Panc1 (cell line): ENCODE results near the gene MARCHF9. TPM values are rescaled to one million over a fixed set of nuclear protein-coding genes. Genes with fewer than 3 reads are reported as not detected.

Source experiments
- ATAC-seq: fragments of 200-7000 bp; cut with Tn5 transposase; 2 replicates; pipeline ENCODE4 v1.9.1; 2020; ENCODE audit warnings: mild to moderate bottlenecking, moderate library complexity
- BruUV-seq: library from RNA; stranded (reverse); fragments of 400-500 nt; replicated peaks from 2 replicates; lab custom pipeline; 2021; lab: Mats Ljungman, UMichigan
- CTCF ChIA-PET: fragments of 300-600 bp; sonication (Branson Sonifier 250); formaldehyde crosslinking; loops from one replicate; lab custom pipeline; 2022; ENCODE audit warnings: antibody characterized with exemption; lab: Charles Lee
- POLR2A ChIA-PET: fragments of 300-600 bp; sonication (Branson Sonifier 250); formaldehyde crosslinking; loops from one replicate; lab custom pipeline; 2022; ENCODE audit warnings: antibody characterized with exemption; lab: Charles Lee
- DNase-seq: peaks from one replicate; pipeline ENCODE4 v3.0.0-alpha.2; 2010; ENCODE audit warnings: low read depth, low spot score
- H3K27ac ChIP-seq: 2 replicates; pipeline ENCODE4 v1.5.1; 2011; ENCODE audit warnings: mild to moderate bottlenecking, low read length, inconsistent platforms
- H3K27me3 ChIP-seq: fragments of 200-500 bp; sonication (Bioruptor generic); 2 replicates; pipeline ENCODE4 v1.6.0; 2014; ENCODE audit warnings: low read length, inconsistent platforms; ENCODE audit not compliant: control insufficient read depth, insufficient read depth
- H3K36me3 ChIP-seq: fragments of 200-500 bp; sonication (Bioruptor generic); 2 replicates; pipeline ENCODE4 v1.5.1; 2014; ENCODE audit warnings: inconsistent platforms, mild to moderate bottlenecking, low read length, moderate library complexity; ENCODE audit not compliant: control insufficient read depth, insufficient read depth
- H3K4me1 ChIP-seq: 2 replicates; pipeline ENCODE4 v1.5.1; 2011; ENCODE audit warnings: inconsistent platforms, mild to moderate bottlenecking, low read length, moderate library complexity; ENCODE audit not compliant: control insufficient read depth, insufficient read depth
- H3K4me3 ChIP-seq, 2 experiments: 2 replicates each; pipeline ENCODE4 v1.5.1; 2011 to 2012; ENCODE audit warnings: low read depth in 2 of 2, low read length in 2 of 2, mild to moderate bottlenecking in 2 of 2, inconsistent platforms in 1 of 2, moderate library complexity in 1 of 2
- H3K9me3 ChIP-seq: fragments of 200-500 bp; sonication (Bioruptor generic); 2 replicates; pipeline ENCODE4 v1.5.1; 2014; ENCODE audit warnings: low read depth, mild to moderate bottlenecking, inconsistent platforms, low read length, moderate library complexity; ENCODE audit not compliant: control insufficient read depth, insufficient read depth
- POLR2AphosphoS5 ChIP-seq: IDR thresholded peaks from 2 replicates; pipeline ENCODE4 v1.6.1; 2012; ENCODE audit warnings: mild to moderate bottlenecking, low read depth, low read length, moderate library complexity
- SIN3A ChIP-seq: IDR thresholded peaks from 2 replicates; pipeline ENCODE4 v1.6.1; 2012; ENCODE audit warnings: low read depth, mild to moderate bottlenecking, low read length, moderate library complexity, borderline replicate concordance; ENCODE audit not compliant: insufficient read depth
- TCF7L2 ChIP-seq: IDR thresholded peaks from 2 replicates; pipeline ENCODE4 v1.6.1; 2011; ENCODE audit warnings: mild to moderate bottlenecking, low read depth, low read length, inconsistent platforms
- in situ Hi-C: cut with HindIII; loops from 2 replicates; pipeline ENCODE4 v1.10.0; 2016; ENCODE audit warnings: low sequenced_read_pairs, low pct_unique_long_range_greater_than_20kb
- intact Hi-C: fragments of 100-400 bp; cut with micrococcal nuclease; formaldehyde crosslinking; loops from one replicate; pipeline ENCODE4 v1.10.0; 2022; ENCODE audit not compliant: unreplicated experiment
- total RNA-seq: library from RNA; stranded (reverse); gene quantifications from one replicate; pipeline ENCODE4 v1.2.1, GENCODE V29; 2021; ENCODE audit not compliant: unreplicated experiment
- TF ChIP-seq, protein P1 (sequence below): fragments of 450-650 bp; IDR thresholded peaks from 2 replicates; pipeline ENCODE4 v1.5.1; 2017; ENCODE audit warnings: mild to moderate bottlenecking
- TF ChIP-seq, protein P2 (sequence below), 2 experiments: IDR thresholded peaks; 2 replicates each; pipeline ENCODE4 v1.6.1; 2011 to 2012; ENCODE audit warnings: low read depth in 2 of 2, control low read depth in 1 of 2, low read length in 1 of 2, mild to moderate bottlenecking in 1 of 2, moderate library complexity in 1 of 2; ENCODE audit not compliant: insufficient read depth in 1 of 2

The MARCHF9 gene
- total RNA-seq, 1 experiment from 2014 or later, result 2.3 TPM

DNA sequence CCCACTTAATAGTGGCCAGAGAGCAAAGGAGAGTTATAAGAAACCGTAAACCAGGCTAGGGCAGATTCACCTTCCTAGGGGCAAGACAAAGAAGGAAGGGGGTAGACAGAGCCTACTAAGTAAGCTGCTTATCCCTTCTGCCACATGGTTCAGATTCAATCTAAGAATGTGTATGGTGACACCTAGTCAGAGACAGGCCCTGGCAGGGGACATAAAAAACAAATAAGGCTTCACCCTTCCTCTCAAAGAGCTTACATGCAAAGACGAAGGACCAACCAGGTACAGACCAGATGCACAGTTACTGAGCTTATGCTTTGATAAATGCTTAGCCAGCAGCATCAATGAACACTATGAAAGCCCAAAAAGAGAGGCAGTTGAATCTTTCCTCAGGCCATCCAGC lies 7.6 kb downstream of the MARCHF9 start:
- TF ChIP-seq TCF7L2 (no peak), POLR2AphosphoS5 (no peak)
- TF ChIP-seq, protein P1, sequence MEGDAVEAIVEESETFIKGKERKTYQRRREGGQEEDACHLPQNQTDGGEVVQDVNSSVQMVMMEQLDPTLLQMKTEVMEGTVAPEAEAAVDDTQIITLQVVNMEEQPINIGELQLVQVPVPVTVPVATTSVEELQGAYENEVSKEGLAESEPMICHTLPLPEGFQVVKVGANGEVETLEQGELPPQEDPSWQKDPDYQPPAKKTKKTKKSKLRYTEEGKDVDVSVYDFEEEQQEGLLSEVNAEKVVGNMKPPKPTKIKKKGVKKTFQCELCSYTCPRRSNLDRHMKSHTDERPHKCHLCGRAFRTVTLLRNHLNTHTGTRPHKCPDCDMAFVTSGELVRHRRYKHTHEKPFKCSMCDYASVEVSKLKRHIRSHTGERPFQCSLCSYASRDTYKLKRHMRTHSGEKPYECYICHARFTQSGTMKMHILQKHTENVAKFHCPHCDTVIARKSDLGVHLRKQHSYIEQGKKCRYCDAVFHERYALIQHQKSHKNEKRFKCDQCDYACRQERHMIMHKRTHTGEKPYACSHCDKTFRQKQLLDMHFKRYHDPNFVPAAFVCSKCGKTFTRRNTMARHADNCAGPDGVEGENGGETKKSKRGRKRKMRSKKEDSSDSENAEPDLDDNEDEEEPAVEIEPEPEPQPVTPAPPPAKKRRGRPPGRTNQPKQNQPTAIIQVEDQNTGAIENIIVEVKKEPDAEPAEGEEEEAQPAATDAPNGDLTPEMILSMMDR, result no peak
- ATAC-seq (no peak), DNase-seq (no peak)
- ChIA-PET CTCF (no interaction called here), POLR2A (no interaction called here)
- no peaks in the 10 kb centered on the region for H3K36me3 ChIP-seq
- H3K4me1 ChIP-seq, result peaks cover 11% of the 10 kb centered on the region
- no TSS peak for BruUV-seq
- no peak overlapping the region for H3K27ac ChIP-seq
- H3K4me3 ChIP-seq, result no peak overlapping the region
- in situ Hi-C loops, result no loop called here
- no peaks in the 10 kb centered on the region for H3K9me3 ChIP-seq
- intact Hi-C loops, result no loop called here
- peaks cover 4% of the 10 kb centered on the region; the same call in 1 of the 2 replicates for H3K27me3 ChIP-seq

DNA sequence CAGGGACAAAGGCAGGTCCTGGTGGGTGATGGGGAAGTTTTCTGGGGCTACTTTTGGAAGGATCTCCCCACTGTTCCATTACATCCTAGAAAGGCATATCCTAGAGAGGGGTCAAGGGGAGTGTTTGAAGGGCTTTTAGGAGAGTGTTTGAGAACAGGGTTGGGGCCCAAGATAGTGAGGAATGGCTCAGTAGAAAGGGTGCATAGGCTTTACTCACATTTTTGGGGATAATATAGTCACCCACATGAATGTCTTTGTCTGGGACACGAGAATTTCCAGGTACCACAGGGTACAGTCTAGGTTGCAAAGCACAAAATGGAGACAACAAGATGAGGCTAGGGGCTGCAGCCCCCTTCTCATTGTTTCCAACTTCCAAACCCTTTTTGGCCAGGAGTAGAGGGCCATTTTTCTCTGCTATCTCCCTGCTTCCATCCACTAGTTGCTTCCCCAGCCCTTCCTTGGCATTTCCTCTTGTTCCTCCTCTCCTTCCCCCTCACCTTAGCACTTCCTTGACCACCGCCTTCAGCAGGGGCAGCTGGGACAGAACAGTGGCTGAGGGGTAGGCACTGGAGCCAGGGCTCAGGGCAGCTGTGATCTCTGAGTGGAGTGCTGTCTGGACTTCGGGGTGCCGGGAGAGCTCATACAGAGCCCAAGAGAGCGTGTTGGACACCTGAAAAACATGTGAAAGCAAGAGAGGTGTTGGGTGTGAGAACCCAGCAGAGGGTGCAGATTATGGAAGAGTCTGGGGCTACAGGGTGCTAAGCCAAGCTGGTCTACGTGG lies 9.2 kb downstream of the MARCHF9 start:
- H3K27ac ChIP-seq, result no peak overlapping the region
- ChIA-PET POLR2A (no interaction called here), CTCF (no interaction called here)
- ATAC-seq (no peak), DNase-seq (no peak)
- in situ Hi-C loops, result no loop called here
- intact Hi-C loops, result no loop called here
- no peaks in the 10 kb centered on the region for H3K9me3 ChIP-seq
- TF ChIP-seq SIN3A (no peak), POLR2AphosphoS5 (no peak), TCF7L2 (no peak)
- TF ChIP-seq, protein P1, result no peak
- TF ChIP-seq, protein P2, sequence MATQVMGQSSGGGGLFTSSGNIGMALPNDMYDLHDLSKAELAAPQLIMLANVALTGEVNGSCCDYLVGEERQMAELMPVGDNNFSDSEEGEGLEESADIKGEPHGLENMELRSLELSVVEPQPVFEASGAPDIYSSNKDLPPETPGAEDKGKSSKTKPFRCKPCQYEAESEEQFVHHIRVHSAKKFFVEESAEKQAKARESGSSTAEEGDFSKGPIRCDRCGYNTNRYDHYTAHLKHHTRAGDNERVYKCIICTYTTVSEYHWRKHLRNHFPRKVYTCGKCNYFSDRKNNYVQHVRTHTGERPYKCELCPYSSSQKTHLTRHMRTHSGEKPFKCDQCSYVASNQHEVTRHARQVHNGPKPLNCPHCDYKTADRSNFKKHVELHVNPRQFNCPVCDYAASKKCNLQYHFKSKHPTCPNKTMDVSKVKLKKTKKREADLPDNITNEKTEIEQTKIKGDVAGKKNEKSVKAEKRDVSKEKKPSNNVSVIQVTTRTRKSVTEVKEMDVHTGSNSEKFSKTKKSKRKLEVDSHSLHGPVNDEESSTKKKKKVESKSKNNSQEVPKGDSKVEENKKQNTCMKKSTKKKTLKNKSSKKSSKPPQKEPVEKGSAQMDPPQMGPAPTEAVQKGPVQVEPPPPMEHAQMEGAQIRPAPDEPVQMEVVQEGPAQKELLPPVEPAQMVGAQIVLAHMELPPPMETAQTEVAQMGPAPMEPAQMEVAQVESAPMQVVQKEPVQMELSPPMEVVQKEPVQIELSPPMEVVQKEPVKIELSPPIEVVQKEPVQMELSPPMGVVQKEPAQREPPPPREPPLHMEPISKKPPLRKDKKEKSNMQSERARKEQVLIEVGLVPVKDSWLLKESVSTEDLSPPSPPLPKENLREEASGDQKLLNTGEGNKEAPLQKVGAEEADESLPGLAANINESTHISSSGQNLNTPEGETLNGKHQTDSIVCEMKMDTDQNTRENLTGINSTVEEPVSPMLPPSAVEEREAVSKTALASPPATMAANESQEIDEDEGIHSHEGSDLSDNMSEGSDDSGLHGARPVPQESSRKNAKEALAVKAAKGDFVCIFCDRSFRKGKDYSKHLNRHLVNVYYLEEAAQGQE (IDR thresholded peaks at IDR 0.05; ENCODE audit: insufficient read depth in 1 of 2, low read depth in 2 of 2, low read length in 1 of 2), result no peak
- H3K4me1 ChIP-seq, result peaks cover 15% of the 10 kb centered on the region
- H3K4me3 ChIP-seq, result peak overlapping the region in 1 of 2 experiments; percentile 57; a peak in 1 of 4 replicates
- BruUV-seq, result no TSS peak
- peaks cover 4% of the 10 kb centered on the region; the same call in 1 of the 2 replicates for H3K27me3 ChIP-seq
- H3K36me3 ChIP-seq, result no peaks in the 10 kb centered on the region; the same call in 1 of the 2 replicates
